Posterior vena cava (tissue), 2 donors: ENCODE measurements around the gene GRAPL. TPM values are rescaled to one million over a fixed set of nuclear protein-coding genes. Genes with fewer than 3 reads are reported as not detected.
"Not testable (repeated sequence)": the region's sequence is repeated elsewhere in the genome, so short reads cannot be mapped to it uniquely, and the experiment has no call there.

Source experiments
- DNase-seq: peaks from one replicate; pipeline ENCODE4 v3.0.0-alpha.2; 2020; ENCODE audit warnings: low spot score
- intact Hi-C, 2 donors: fragments of 100-400 bp; cut with DNase I; formaldehyde crosslinking; loops; one replicate each; pipeline versions ENCODE4 v1.14.1 to v1.14.2; 2022 to 2023
- total RNA-seq, 2 donors: library from RNA; stranded (reverse); fragmentation: NEBNext Ultra II Directional; extraction: Animal tissue kit (Norgen Biotek cat#: 25700); gene quantifications; one replicate each; pipeline ENCODE4 v1.2.1, GENCODE V29; 2021
- donor health status: DM: yes; HTN: yes; CAD: no.
- donor health status: DM: yes; HTN: yes; CAD: no.

Gene GRAPL
- total RNA-seq, 2 donors from 2014 or later: 5.0 to 5.3 TPM

GRCh38 chr17:19181040-19181875, 53.9 kb downstream of the GRAPL start:
- DNase-seq, intact Hi-C loops: not testable (repeated sequence)

GRCh38 chr17:19187883-19188869, 60.8 kb downstream of the GRAPL start:
- intact Hi-C loops, DNase-seq: not testable (repeated sequence)

GRCh38 chr17:19188870-19189708, 61.7 kb downstream of the GRAPL start:
- DNase-seq, intact Hi-C loops: not testable (repeated sequence)

- DNase-seq, intact Hi-C loops: not testable (repeated sequence)
These were observed 62.5 kb downstream of the GRAPL start for GRCh38 chr17:19189781-19190405.

GRCh38 chr17:19196382-19197204, 69.2 kb downstream of the GRAPL start:
- intact Hi-C loops, DNase-seq: not testable (repeated sequence)

GRCh38 chr17:19202448-19202847, 75.1 kb downstream of the GRAPL start:
- intact Hi-C loops, DNase-seq: not testable (repeated sequence)

- intact Hi-C loops, DNase-seq: not testable (repeated sequence)
These were observed 76.0 kb downstream of the GRAPL start for GRCh38 chr17:19203429-19203828.

Other genes with a start within 250 kb of the GRAPL start
- not detected for gene SLC5A10, start 175.4 kb upstream of the GRAPL start, total RNA-seq
- 10 to 100 TPM in 1 of 2 donors, 1 to 10 TPM in 1; 2.8 to 10.9 TPM for gene FAM83G, start 122.8 kb upstream of the GRAPL start, total RNA-seq
- gene GRAP, start 80.6 kb upstream of the GRAPL start, total RNA-seq: 1 to 10 TPM; 4.0 to 6.8 TPM
- gene EPN2, start 109.8 kb downstream of the GRAPL start, total RNA-seq: 10 to 100 TPM; 50.7 to 67.6 TPM
- gene B9D1, start 235.1 kb downstream of the GRAPL start, total RNA-seq: 1 to 10 TPM; 7.7 to 9.8 TPM